GM23338 (cell line): ENCODE results near the gene BAG5. TPM values are rescaled to one million over a fixed set of nuclear protein-coding genes. Genes with fewer than 3 reads are reported as not detected.

Experiments
- ATAC-seq: fragments of 200-7000 bp; cut with Tn5 transposase; 3 replicates; pipeline ENCODE4 v1.9.1; 2020
- DNase-seq: peaks from one replicate; pipeline ENCODE4 v3.0.0-alpha.2; 2015; ENCODE audit warnings: low spot score
- H2AFZ ChIP-seq: fragments of 200-600 bp; sonication (generic); 2 replicates; pipeline ENCODE4 v1.8.0; 2016; ENCODE audit warnings: antibody characterized with exemption, mild to moderate bottlenecking, moderate library complexity
- H3F3A ChIP-seq: fragments of 200-600 bp; sonication (generic); replicated peaks from 2 replicates; pipeline ENCODE4 v1.8.0; 2017; ENCODE audit warnings: antibody characterized with exemption, mixed run types, low read depth
- H3K27ac ChIP-seq: fragments of 200-600 bp; sonication (generic); 2 replicates; pipeline ENCODE4 v1.6.1; 2016; ENCODE audit warnings: low read depth
- H3K27me3 ChIP-seq: fragments of 200-600 bp; sonication (generic); 2 replicates; pipeline ENCODE4 v1.8.0; 2016; ENCODE audit warnings: mild to moderate bottlenecking, mixed run types, moderate library complexity; ENCODE audit not compliant: insufficient read depth
- H3K36me3 ChIP-seq: fragments of 200-600 bp; sonication (generic); 2 replicates; pipeline ENCODE4 v1.8.0; 2016; ENCODE audit warnings: mild to moderate bottlenecking; ENCODE audit not compliant: insufficient read depth
- H3K4me1 ChIP-seq: fragments of 200-600 bp; sonication (generic); 2 replicates; pipeline ENCODE4 v1.8.0; 2016; ENCODE audit warnings: mild to moderate bottlenecking, moderate library complexity; ENCODE audit not compliant: insufficient read depth
- H3K4me2 ChIP-seq: fragments of 200-600 bp; sonication (generic); 2 replicates; pipeline ENCODE4 v1.7.1; 2017; ENCODE audit warnings: mixed run types
- H3K4me3 ChIP-seq: fragments of 200-600 bp; sonication (generic); 2 replicates; pipeline ENCODE4 v1.6.1; 2016; ENCODE audit warnings: mixed run types
- H3K79me2 ChIP-seq: fragments of 200-600 bp; sonication (generic); replicated peaks from 2 replicates; pipeline ENCODE4 v1.8.0; 2017; ENCODE audit warnings: mild to moderate bottlenecking; ENCODE audit not compliant: insufficient read depth
- H3K9me2 ChIP-seq: fragments of 200-600 bp; sonication (generic); 2 replicates; pipeline ENCODE4 v1.8.0; 2017; ENCODE audit not compliant: insufficient read depth
- H4K20me1 ChIP-seq: fragments of 200-600 bp; sonication (generic); replicated peaks from 2 replicates; pipeline ENCODE4 v1.8.0; 2017; ENCODE audit warnings: mild to moderate bottlenecking; ENCODE audit not compliant: insufficient read depth
- H3K27ac Mint-ChIP-seq: 2 replicates; pipeline ENCODE4 v1.8.0; 2020; ENCODE audit warnings: inconsistent platforms, mild to moderate bottlenecking, moderate library complexity, mixed read lengths
- H3K27me3 Mint-ChIP-seq: 3 replicates; pipeline ENCODE4 v1.8.0; 2022; ENCODE audit warnings: low read depth, mild to moderate bottlenecking, moderate library complexity, mixed read lengths, inconsistent platforms; ENCODE audit not compliant: insufficient read depth, poor library complexity
- H3K36me3 Mint-ChIP-seq: 3 replicates; pipeline ENCODE4 v1.8.0; 2021; ENCODE audit warnings: low read depth, mild to moderate bottlenecking, inconsistent platforms, moderate library complexity, mixed read lengths
- H3K4me1 Mint-ChIP-seq: 3 replicates; pipeline ENCODE4 v1.8.0; 2020; ENCODE audit warnings: mild to moderate bottlenecking, inconsistent platforms, mixed read lengths
- H3K4me3 Mint-ChIP-seq: 3 replicates; pipeline ENCODE4 v1.8.0; 2021; ENCODE audit warnings: moderate library complexity, mild to moderate bottlenecking, inconsistent platforms, mixed read lengths
- H3K9me3 Mint-ChIP-seq: 3 replicates; pipeline ENCODE4 v1.8.0; 2020; ENCODE audit warnings: moderate library complexity, mild to moderate bottlenecking, inconsistent platforms, mixed read lengths
- CREB1 ChIP-seq: fragments of 250-450 bp; sonication (Bioruptor Pico); IDR thresholded peaks from 2 replicates; pipeline ENCODE4 v1.5.0; 2020; ENCODE audit warnings: low read depth, mild to moderate bottlenecking, moderate library complexity
- CTCF ChIP-seq, 2 experiments: fragments of 200-600 bp in 1 of 2; sonication (generic) in 1 of 2; conservative IDR thresholded peaks; 2 replicates each; pipeline versions ENCODE4 v1.5.1 to v1.6.1; 2016 to 2017; ENCODE audit warnings: antibody characterized with exemption in 2 of 2, low read depth in 2 of 2, mild to moderate bottlenecking in 2 of 2, moderate library complexity in 1 of 2
- ETS1 ChIP-seq: IDR thresholded peaks from 2 replicates; pipeline ENCODE4 v1.6.1; 2016; ENCODE audit warnings: antibody characterized with exemption
- EZH2 ChIP-seq: fragments of 200-600 bp; sonication (generic); IDR thresholded peaks from one replicate; pipeline ENCODE4 v1.8.0; 2017; ENCODE audit warnings: antibody characterized with exemption, mild to moderate bottlenecking, low read depth; ENCODE audit not compliant: unreplicated experiment
- EZH2phosphoT487 ChIP-seq: fragments of 200-600 bp; sonication (generic); IDR thresholded peaks from one replicate; pipeline ENCODE4 v1.8.1; 2018; ENCODE audit warnings: antibody characterized with exemption; ENCODE audit not compliant: unreplicated experiment
- JUNB ChIP-seq: IDR thresholded peaks from one replicate; pipeline ENCODE4 v1.6.1; 2016; ENCODE audit warnings: antibody characterized with exemption; ENCODE audit not compliant: unreplicated experiment
- NANOG ChIP-seq: IDR thresholded peaks from 2 replicates; pipeline ENCODE4 v1.6.1; 2016; ENCODE audit warnings: antibody characterized with exemption, borderline replicate concordance
- POLR2AphosphoS5 ChIP-seq: IDR thresholded peaks from 2 replicates; pipeline ENCODE4 v1.6.1; 2016; ENCODE audit warnings: antibody characterized with exemption, low read depth
- REST ChIP-seq: IDR thresholded peaks from one replicate; pipeline ENCODE4 v1.6.1; 2018; ENCODE audit warnings: antibody characterized with exemption; ENCODE audit not compliant: unreplicated experiment
- STAT1 ChIP-seq: IDR thresholded peaks from one replicate; pipeline ENCODE4 v1.6.1; 2016; ENCODE audit warnings: antibody characterized with exemption; ENCODE audit not compliant: unreplicated experiment
- ZNF114 ChIP-seq: fragments of 250-450 bp; sonication (Bioruptor Pico); IDR thresholded peaks from 2 replicates; pipeline ENCODE4 v1.5.0; 2020; ENCODE audit warnings: mild to moderate bottlenecking, moderate library complexity
- ZNF331 ChIP-seq: fragments of 250-450 bp; sonication (Bioruptor Pico); IDR thresholded peaks from 2 replicates; pipeline ENCODE4 v1.5.0; 2020; ENCODE audit warnings: low read depth, mild to moderate bottlenecking, moderate library complexity
- ZNF462 ChIP-seq: fragments of 250-450 bp; sonication (Bioruptor Pico); IDR thresholded peaks from 2 replicates; pipeline ENCODE4 v1.5.0; 2020; ENCODE audit warnings: mild to moderate bottlenecking, moderate library complexity
- polyA plus RNA-seq: library from polyadenylated mRNA; unstranded; fragments of >200 nt; fragmentation: Nextera tagmentation; extraction: Ambion mirVana; gene quantifications from 2 replicates; pipeline ENCODE4 v1.2.1, GENCODE V29; 2016
- total RNA-seq: library from RNA; depleted of rRNA; stranded (reverse); fragments of >200 nt; shearing (Covaris generic); gene quantifications from 2 replicates; pipeline ENCODE4 v1.2.3, GENCODE V29; 2014

Gene BAG5
- total and polyA plus RNA-seq, 2 experiments from 2014 or later: 21.1 to 29.2 TPM

- TF ChIP-seq CREB1 (CRISPR knock-in tag) (no peak), CTCF (conservative IDR thresholded peaks at IDR 0.05; ENCODE audit: low read depth in 2 of 2) (no peak), JUNB (no peak), POLR2AphosphoS5 (no peak), STAT1 (no peak), NANOG (no peak), ZNF462 (CRISPR knock-in tag) (no peak), REST (no peak), EZH2phosphoT487 (no peak), ETS1 (no peak), ZNF114 (CRISPR knock-in tag) (no peak), EZH2 (no peak), ZNF331 (CRISPR knock-in tag) (no peak)
- no peaks in the 10 kb centered on the region for H4K20me1 ChIP-seq
- H3K4me3 ChIP-seq: no peak overlapping the region
- no peaks in the 10 kb centered on the region for H3K36me3 ChIP-seq
- H3K9me3 Mint-ChIP-seq: peaks cover 34% of the 10 kb centered on the region
- no peaks in the 10 kb centered on the region for H3K27me3 ChIP-seq
- H3K27me3 Mint-ChIP-seq: peaks cover 12% of the 10 kb centered on the region
- H3K4me3 Mint-ChIP-seq: no peak overlapping the region
- H2AFZ ChIP-seq: no peak overlapping the region
- no peaks in the 10 kb centered on the region for H3K9me2 ChIP-seq
- H3K27ac Mint-ChIP-seq: no peak overlapping the region
- 0 out of 2 replicates have a peak, but pooled peaks cover 3% of the 10 kb centered on the region for H3F3A ChIP-seq
- ATAC-seq (no peak), DNase-seq (no peak)
- peaks cover 14% of the 10 kb centered on the region for H3K4me1 Mint-ChIP-seq
- H3K4me1 ChIP-seq: peaks cover 3% of the 10 kb centered on the region; the same call in 1 of the 2 replicates
- H3K36me3 Mint-ChIP-seq: peaks cover 18% of the 10 kb centered on the region
- H3K79me2 ChIP-seq: no peaks in the 10 kb centered on the region
- H3K4me2 ChIP-seq: no peak overlapping the region
- H3K27ac ChIP-seq: no peak overlapping the region
Measured at GRCh38 chr14:103611215-103611614, 48.8 kb upstream of the BAG5 start.
